OCI-LY3 (cell line): ENCODE results near the gene DDX51.

Experiments used
- CTCF ChIP-seq: fragments of 200-600, 300-600 bp; sonication (generic); IDR thresholded peaks from 2 replicates; pipeline ENCODE4 v1.5.1; 2014; ENCODE audit warnings: antibody characterized with exemption, low read length, low read depth
- EZH2phosphoT487 ChIP-seq: fragments of 200-600 bp; shearing (Covaris generic); IDR thresholded peaks from 2 replicates; pipeline ENCODE4 v1.6.1; 2018; ENCODE audit warnings: antibody characterized with exemption, mixed run types, low read depth

- TF ChIP-seq CTCF: no peak
- TF ChIP-seq EZH2phosphoT487: no peak
These were observed 43.6 kb downstream of the DDX51 start for GRCh38 chr12:132100306-132101065.
